ENCODE results near the gene OLFML1. TPM values are rescaled to one million over a fixed set of nuclear protein-coding genes. Genes with fewer than 3 reads are reported as not detected.

Gene OLFML1
- 0.21 TPM in 1 of 2 replicates, not detected in the other for total RNA-seq

GRCh38 chr11:7485186-7486097, at the start of gene OLFML1:
OLFML1 (plus strand) TSS chr11:7485506; CDS start chr11:7485876, 370 bp downstream.

DNA sequence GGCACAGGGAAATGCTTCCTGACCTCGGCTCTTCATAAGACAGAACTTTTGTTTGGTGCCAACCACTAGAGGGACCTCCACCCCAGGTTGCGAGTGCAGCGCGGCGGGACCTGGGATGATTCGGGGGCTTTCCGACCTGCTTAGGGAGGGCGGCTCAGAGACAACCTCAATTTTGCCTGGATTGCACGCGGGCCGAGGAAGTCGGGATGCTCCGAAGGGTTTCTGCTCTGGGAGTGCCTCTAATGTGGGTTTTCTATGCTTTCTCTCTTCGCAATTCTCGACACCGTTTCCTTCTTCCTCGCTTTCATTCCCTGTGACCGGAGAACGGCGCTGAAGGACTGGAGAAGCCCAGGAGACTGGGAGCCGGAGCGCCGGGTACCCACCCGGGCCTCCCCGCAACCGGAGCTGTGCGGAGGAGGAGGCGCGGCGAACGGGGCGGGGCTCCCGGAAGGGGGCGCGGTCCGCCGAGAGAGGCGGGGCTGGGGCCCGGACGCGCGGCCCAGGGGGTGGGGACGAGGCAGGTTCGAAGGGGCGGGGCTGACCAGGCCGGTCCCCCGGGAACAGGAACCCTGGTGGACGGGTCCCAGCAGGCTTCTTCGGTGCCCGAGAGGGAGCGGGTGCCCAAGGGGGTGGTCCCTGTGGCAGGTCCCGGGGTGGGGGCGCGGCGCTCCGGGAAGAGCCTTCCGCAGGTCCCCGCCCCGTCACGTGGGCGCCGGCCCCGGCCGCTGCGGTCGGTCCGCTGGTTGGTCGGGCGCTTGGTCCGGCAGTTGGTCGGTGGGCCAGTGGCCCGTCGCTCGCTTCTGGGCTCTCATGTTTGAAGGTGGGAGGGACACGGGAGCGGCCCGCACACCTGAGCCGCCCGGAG, 28.2 kb downstream of the OLFML1 start, which contains the start of gene PPFIBP2:
Gene PPFIBP2, plus strand, starts transcription at position 766 of the 865 bp plus-strand sequence. CDS start 35,477 bp downstream, outside the sequence.

Other genes starting within 250 kb of the OLFML1 start
- not detected in 2 replicates for gene SYT9, start 233.6 kb upstream of the OLFML1 start, total RNA-seq
- 8.0 and 14.9 TPM in 2 replicates for gene PPFIBP2, start 28.5 kb downstream of the OLFML1 start, total RNA-seq
- gene CYB5R2, start 188.0 kb downstream of the OLFML1 start, total RNA-seq: 7.0 and 12.8 TPM in 2 replicates
- 0.48 TPM in 1 of 2 replicates, not detected in the other for gene OVCH2, start 221.0 kb downstream of the OLFML1 start, total RNA-seq